A673 (cell line): Measurements from ENCODE around the gene SYT13.

Experiments
- EZH2 ChIP-seq: fragments of 200-600 bp; sonication (generic); IDR thresholded peaks from 2 replicates; pipeline ENCODE4 v1.6.1; 2017; ENCODE audit warnings: borderline replicate concordance, low read depth, mild to moderate bottlenecking, mixed read lengths, antibody characterized with exemption, low read length; ENCODE audit not compliant: poor library complexity, severe bottlenecking
- TF ChIP-seq, protein P1 (sequence below): fragments of 300-800, 200-600 bp; sonication (generic); conservative IDR thresholded peaks from 2 replicates; pipeline ENCODE4 v1.5.1; 2017; ENCODE audit warnings: low read depth, mild to moderate bottlenecking, antibody characterized with exemption, low read length, moderate library complexity, mixed read lengths

DNA sequence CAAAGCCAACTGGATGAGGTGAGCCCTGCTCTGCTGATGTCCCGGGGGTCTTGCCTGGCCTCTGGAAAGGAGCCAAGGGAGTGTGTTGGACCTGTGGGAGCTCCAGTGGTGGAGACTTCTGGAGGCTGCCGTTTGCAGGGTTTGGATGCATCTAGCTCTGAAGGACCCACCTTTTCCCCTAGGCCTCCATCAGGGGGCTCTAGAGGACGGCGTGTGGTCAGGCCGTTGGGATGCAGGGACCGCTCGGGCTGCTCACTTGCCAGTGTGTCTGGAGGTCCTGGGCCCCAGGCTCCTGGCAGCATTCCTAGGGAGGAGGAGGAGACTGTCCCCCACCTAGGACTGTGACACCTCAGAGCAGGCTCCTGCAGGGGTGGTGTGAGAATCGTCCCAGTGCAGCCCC is 81.4 kb downstream of the SYT13 start:
- TF ChIP-seq, protein P1, sequence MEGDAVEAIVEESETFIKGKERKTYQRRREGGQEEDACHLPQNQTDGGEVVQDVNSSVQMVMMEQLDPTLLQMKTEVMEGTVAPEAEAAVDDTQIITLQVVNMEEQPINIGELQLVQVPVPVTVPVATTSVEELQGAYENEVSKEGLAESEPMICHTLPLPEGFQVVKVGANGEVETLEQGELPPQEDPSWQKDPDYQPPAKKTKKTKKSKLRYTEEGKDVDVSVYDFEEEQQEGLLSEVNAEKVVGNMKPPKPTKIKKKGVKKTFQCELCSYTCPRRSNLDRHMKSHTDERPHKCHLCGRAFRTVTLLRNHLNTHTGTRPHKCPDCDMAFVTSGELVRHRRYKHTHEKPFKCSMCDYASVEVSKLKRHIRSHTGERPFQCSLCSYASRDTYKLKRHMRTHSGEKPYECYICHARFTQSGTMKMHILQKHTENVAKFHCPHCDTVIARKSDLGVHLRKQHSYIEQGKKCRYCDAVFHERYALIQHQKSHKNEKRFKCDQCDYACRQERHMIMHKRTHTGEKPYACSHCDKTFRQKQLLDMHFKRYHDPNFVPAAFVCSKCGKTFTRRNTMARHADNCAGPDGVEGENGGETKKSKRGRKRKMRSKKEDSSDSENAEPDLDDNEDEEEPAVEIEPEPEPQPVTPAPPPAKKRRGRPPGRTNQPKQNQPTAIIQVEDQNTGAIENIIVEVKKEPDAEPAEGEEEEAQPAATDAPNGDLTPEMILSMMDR = no peak
- TF ChIP-seq EZH2 = no peak
